K562 (cell line): ENCODE measurements around the gene HAP1. TPM values are rescaled to one million over a fixed set of nuclear protein-coding genes. Genes with fewer than 3 reads are reported as not detected.

Source experiments
- ATAC-seq: fragments of 200-7000 bp; cut with Tn5 transposase; 3 replicates; pipeline ENCODE4 v1.9.1; 2020; ENCODE audit warnings: moderate library complexity
- BruUV-seq: library from RNA; stranded (reverse); fragments of 400-500 nt; replicated peaks from 2 replicates; lab custom pipeline; 2021; lab: Mats Ljungman, UMichigan
- CTCF ChIA-PET: fragments of 300-600 bp; formaldehyde crosslinking; extraction: SDS; loops from one replicate; lab custom pipeline; 2021; ENCODE audit warnings: low intra/inter-chr PET ratio; lab: Yijun Ruan, JAX
- POLR2A ChIA-PET: fragments of 300-600, 350-650 bp; sonication (Branson Sonifier 250); formaldehyde crosslinking; extraction: SDS; loops from one replicate; lab custom pipeline; 2021; ENCODE audit warnings: antibody characterized with exemption, inconsistent platforms; lab: Yijun Ruan, JAX
- DNase-seq, 4 experiments: peaks; one replicate each; pipeline versions ENCODE4 v3.0.0 to v3.0.0-alpha.2; 2011 to 2018; ENCODE audit warnings: low spot score in 3 of 4, mixed read lengths in 3 of 4; ENCODE audit errors: extremely low read depth in 1 of 4
- FAIRE-seq: peaks from 2 replicates; lab custom pipeline; 2011; peaks lifted over from hg19 to GRCh38; lab: Jason Lieb, UNC
- H2AFZ ChIP-seq: 2 replicates; pipeline ENCODE4 v1.6.0; 2011; ENCODE audit warnings: low read depth, low read length, control low read depth, inconsistent platforms
- H3K27ac ChIP-seq: fragments of 200-600 bp; 3 replicates; pipeline ENCODE4 v1.8.0; 2011; ENCODE audit warnings: low read depth, mild to moderate bottlenecking, control low read depth, inconsistent platforms, low read length, moderate library complexity, mixed read lengths; ENCODE audit errors: extremely low read depth
- H3K27me3 ChIP-seq, 2 experiments: fragments of 300-600 bp in 1 of 2; 2 replicates in 1 of 2; 3 replicates in 1 of 2; pipeline versions ENCODE4 v1.6.0 to v1.8.0; 2011; ENCODE audit warnings: inconsistent platforms in 2 of 2, low read length in 2 of 2, mild to moderate bottlenecking in 1 of 2, mixed read lengths in 1 of 2, moderate library complexity in 1 of 2; ENCODE audit not compliant: control insufficient read depth in 2 of 2, insufficient read depth in 2 of 2
- H3K36me3 ChIP-seq: fragments of 300-600 bp; 3 replicates; pipeline ENCODE4 v1.8.0; 2011; ENCODE audit warnings: mild to moderate bottlenecking, low read length, inconsistent platforms; ENCODE audit not compliant: control insufficient read depth, insufficient read depth
- H3K4me1 ChIP-seq, 2 experiments: fragments of 200-600 bp in 1 of 2; replicated peaks in 1 of 2; 2 replicates in 1 of 2; 3 replicates in 1 of 2; pipeline versions ENCODE4 v1.5.1 to v1.8.0; 2011; ENCODE audit warnings: inconsistent platforms in 2 of 2, low read length in 2 of 2, mild to moderate bottlenecking in 1 of 2, mixed read lengths in 1 of 2, moderate library complexity in 1 of 2; ENCODE audit not compliant: control insufficient read depth in 2 of 2, insufficient read depth in 2 of 2
- H3K4me2 ChIP-seq: 2 replicates; pipeline ENCODE4 v1.6.1; 2011; ENCODE audit warnings: low read length, control low read depth, inconsistent platforms, mixed read lengths; ENCODE audit not compliant: insufficient read depth
- H3K4me3 ChIP-seq: fragments of 200-600 bp; sonication (generic), shearing (Covaris generic); 2 replicates; pipeline ENCODE4 v1.5.1; 2016; ENCODE audit warnings: control low read depth, inconsistent platforms
- H3K79me2 ChIP-seq: fragments of 200-600 bp; 3 replicates; pipeline ENCODE4 v1.8.0; 2011; ENCODE audit warnings: low read length, inconsistent platforms; ENCODE audit not compliant: control insufficient read depth, insufficient read depth
- H3K9ac ChIP-seq, 2 experiments: 2 replicates each; pipeline versions ENCODE4 v1.6.0 to v1.6.1; 2011; ENCODE audit warnings: low read depth in 2 of 2, low read length in 2 of 2, control low read depth in 1 of 2, inconsistent platforms in 1 of 2, mild to moderate bottlenecking in 1 of 2, mixed read lengths in 1 of 2; ENCODE audit not compliant: insufficient read depth in 1 of 2
- H3K9me1 ChIP-seq: one replicate; pipeline ENCODE4 v1.6.0; 2011; ENCODE audit warnings: inconsistent platforms, mild to moderate bottlenecking, low read length, moderate library complexity; ENCODE audit not compliant: control insufficient read depth, insufficient read depth
- H3K9me3 ChIP-seq: replicated peaks from 2 replicates; pipeline ENCODE4 v1.5.1; 2011; ENCODE audit warnings: low read depth, low read length, inconsistent platforms; ENCODE audit not compliant: control insufficient read depth, insufficient read depth
- H4K20me1 ChIP-seq: replicated peaks from 2 replicates; pipeline ENCODE4 v1.6.1; 2011; ENCODE audit warnings: low read length, inconsistent platforms, mixed read lengths; ENCODE audit not compliant: control insufficient read depth, insufficient read depth
- ARID1B ChIP-seq: fragments of 450-650 bp; IDR thresholded peaks from 2 replicates; pipeline ENCODE4 v1.6.1; 2016; ENCODE audit warnings: antibody characterized with exemption, mild to moderate bottlenecking, inconsistent platforms
- BMI1 ChIP-seq: fragments of 150-350 bp; IDR thresholded peaks from 2 replicates; pipeline ENCODE4 v1.6.1; 2014; ENCODE audit warnings: low read length
- CGGBP1 ChIP-seq: fragments of 250-450 bp; sonication (Bioruptor Pico); IDR thresholded peaks from 2 replicates; pipeline ENCODE4 v1.9.0; 2021; ENCODE audit warnings: mild to moderate bottlenecking
- CHAMP1 ChIP-seq: fragments of 450-650 bp; IDR thresholded peaks from 2 replicates; pipeline ENCODE4 v1.6.1; 2016; ENCODE audit warnings: mild to moderate bottlenecking
- CREB5 ChIP-seq: fragments of 250-450 bp; sonication (Bioruptor Pico); IDR thresholded peaks from 2 replicates; pipeline ENCODE4 v1.5.0; 2020; ENCODE audit warnings: mild to moderate bottlenecking
- GTF2E2 ChIP-seq: fragments of 200-800 bp; sonication (Bioruptor generic); IDR thresholded peaks from 2 replicates; pipeline ENCODE4 v1.6.1; 2016; ENCODE audit warnings: missing genetic modification characterization, missing compliant biosample characterization
- KDM1A ChIP-seq, 2 experiments: fragments of 450-650 bp; IDR thresholded peaks; 2 replicates each; pipeline ENCODE4 v1.6.1; 2016; ENCODE audit warnings: mild to moderate bottlenecking in 2 of 2
- MNT ChIP-seq, 2 experiments: fragments of 450-650 bp; conservative IDR thresholded peaks; 2 replicates each; pipeline ENCODE4 v1.6.1; 2017; ENCODE audit warnings: mild to moderate bottlenecking in 2 of 2, moderate library complexity in 2 of 2
- RBM15 ChIP-seq: fragments of 200-400 bp; formaldehyde crosslinking; IDR thresholded peaks from 2 replicates; pipeline ENCODE4 v1.6.1; 2018; ENCODE audit warnings: mild to moderate bottlenecking, low read length, moderate library complexity; ENCODE audit not compliant: insufficient read depth
- SMAD1 ChIP-seq: fragments of 150-350 bp; IDR thresholded peaks from 2 replicates; pipeline ENCODE4 v1.6.1; 2014; ENCODE audit warnings: low read length, low read depth; ENCODE audit not compliant: partially characterized antibody
- TFAP4 ChIP-seq: sonication (generic); formaldehyde crosslinking; IDR thresholded peaks from 2 replicates; pipeline ENCODE4 v1.8.0; 2022; ENCODE audit warnings: missing genetic modification reagents, mild to moderate bottlenecking, moderate library complexity, borderline replicate concordance
- TSC22D4 ChIP-seq: fragments of 450-650 bp; IDR thresholded peaks from 2 replicates; pipeline ENCODE4 v1.6.1; 2016; ENCODE audit warnings: missing genetic modification characterization, missing biosample characterization, control low read depth
- WHSC1 ChIP-seq: IDR thresholded peaks from one replicate; pipeline ENCODE4 v1.6.1; 2012; ENCODE audit warnings: low read length, control low read depth, inconsistent platforms
- ZBTB8A ChIP-seq: fragments of 450-650 bp; IDR thresholded peaks from 2 replicates; pipeline ENCODE4 v1.6.1; 2018; ENCODE audit warnings: mild to moderate bottlenecking, moderate library complexity; ENCODE audit not compliant: partially characterized antibody
- ZNF316 ChIP-seq: fragments of 450-650 bp; IDR thresholded peaks from 2 replicates; pipeline ENCODE4 v1.6.1; 2016
- ZSCAN29 ChIP-seq: fragments of 450-650 bp; IDR thresholded peaks from 2 replicates; pipeline ENCODE4 v1.6.1; 2017
- WGBS: fragments of 100-300 bp; shearing (Covaris generic); methylation state at CpG from one replicate; pipeline ENCODE4 v1.1.6; 2016; ENCODE audit warnings: low coverage, mixed read lengths; ENCODE audit not compliant: insufficient coverage; ENCODE audit errors: missing lambda C conversion rate; 5-methylcytosine and 5-hydroxymethylcytosine counted together
- in situ Hi-C: fragments of 300-500 bp; cut with MboI; formaldehyde crosslinking; loops from 4 replicates; pipeline ENCODE4 v1.15.0; 2018; ENCODE audit warnings: inconsistent platforms, mixed read lengths
- intact Hi-C: fragments of 100-400 bp; cut with micrococcal nuclease; formaldehyde crosslinking; loops from 2 replicates; pipeline ENCODE4 v1.14.2; 2022
- polyA plus RNA-seq, 8 experiments: library from polyadenylated mRNA; depleted of rRNA in 4 of 8; stranded (reverse) in 5 of 8; unstranded in 3 of 8; fragments of >200 nt; fragmentation: Nextera tagmentation in 2 of 8; fragmentation: Illumina TruSeq in 1 of 8; extraction: Ambion mirVana in 2 of 8; extraction: Trizol in 1 of 8; gene quantifications; 2 replicates each; pipeline versions ENCODE4 v1.2.1 to v1.2.3, GENCODE V29; 2011 to 2014; ENCODE audit warnings: inconsistent platforms in 1 of 8, missing spikeins in 1 of 8
- total RNA-seq, 7 experiments: library from RNA; depleted of rRNA in 6 of 7; stranded (reverse); fragments of >200 nt in 6 of 7; fragmentation: Illumina TruSeq in 2 of 7; extraction: Trizol in 2 of 7; gene quantifications; 2 replicates each; pipeline versions ENCODE4 v1.2.1 to v1.2.3, GENCODE V29; 2011 to 2021; ENCODE audit warnings: low replicate concordance in 1 of 7

The HAP1 gene
- total and polyA plus RNA-seq, 9 of the 15 experiments (the other 6 are each of a cell fraction or from before 2014, with no cell fraction given): under 0.01 to 0.09 (median 0.04) TPM; not detected in 6

GRCh38 chr17:41773190-41773588 lies 38.7 kb upstream of the HAP1 start (continued):
- TF ChIP-seq CREB5 (no peak), TFAP4 (no peak), WHSC1 (no peak), GTF2E2 (no peak), BMI1 (no peak), TSC22D4 (tag) (no peak), SMAD1 (no peak)
- TF ChIP-seq, all 486 proteins: peak for 0

- no TSS peak for BruUV-seq
- ATAC-seq: no peak
- in situ Hi-C loops (no loop called here), intact Hi-C loops (no loop called here)
- Histone ChIP-seq H3K36me3 (peaks cover 79% of the 10 kb centered on the region), H3K9ac (0 out of 4 replicates have a peak overlapping the region, but pooled peaks of 1 of the 2 experiments have one; percentile 21), H3K9me1 (peaks cover 3% of the 10 kb centered on the region), H3K27ac (no peak overlapping the region), H3K4me1 (peaks cover 0 to 28% of the 10 kb centered on the region in 2 experiments; a peak in 2 of 5 replicates), H3K79me2 (peaks cover 39% of the 10 kb centered on the region), H2AFZ (no peak overlapping the region), H3K4me2 (no peak overlapping the region), H4K20me1 (peaks cover 10% of the 10 kb centered on the region; the same call in 1 of the 2 replicates), H3K9me3 (no peaks in the 10 kb centered on the region), H3K27me3 (no peaks in the 10 kb centered on the region), H3K4me3 (no peak overlapping the region)
- ChIA-PET POLR2A (interaction anchor here (0.6 kb wide), 1 partner anchor 605 kb away, joined by 3 read pairs; no protein-coding TSS in a partner anchor), CTCF (no interaction called here)
- 97% methylated on average over 19 of the region's 19 CpGs for WGBS
- peak in 1 of 4 experiments; percentile 10 for DNase-seq
- FAIRE-seq: no peak
- TF ChIP-seq CGGBP1 (no peak), KDM1A (IDR thresholded peaks at IDR 0.05) (no peak), ZNF316 (no peak), ZBTB8A (no peak), RBM15 (no peak), MNT (conservative IDR thresholded peaks at IDR 0.05) (no peak), ZSCAN29 (no peak), CHAMP1 (no peak), ARID1B (no peak)
Observed at GRCh38 chr17:41772586-41773189, 38.2 kb upstream of the HAP1 start.
